IPS-11a (cell line): Measurements from ENCODE around the gene PIK3C2G.
"Not testable (repeated sequence)": the region's sequence is repeated elsewhere in the genome, so short reads cannot be mapped to it uniquely, and the experiment has no call there.

Experiments used
- H3K4me3 ChIP-seq: one replicate; pipeline ENCODE4 v1.5.1; 2013; ENCODE audit warnings: low read depth, low read length, control low read depth

PIK3C2G gene

GRCh38 chr12:18629916-18630315 is 368.6 kb downstream of the PIK3C2G start:
- H3K4me3 ChIP-seq: no peak overlapping the region

DNA sequence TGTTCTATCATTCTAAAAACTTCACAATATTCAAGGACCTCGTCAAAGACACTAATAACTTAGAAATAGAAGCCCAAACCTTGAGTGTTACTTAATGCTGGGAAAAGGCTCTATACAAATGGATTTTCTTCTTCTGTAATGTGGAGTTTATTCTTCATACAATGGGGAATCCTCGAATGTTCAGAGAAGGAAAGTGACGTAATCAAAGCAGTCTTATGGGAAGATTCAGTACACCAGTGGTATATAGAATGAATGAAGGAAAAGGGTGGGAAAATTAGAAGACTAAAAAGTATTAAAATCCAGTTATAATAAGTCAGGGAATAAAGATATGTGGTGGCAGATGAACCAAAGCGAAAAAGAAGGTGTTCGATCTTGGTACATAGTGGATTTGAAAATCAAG is 370.0 kb downstream of the PIK3C2G start:
- H3K4me3 ChIP-seq: no peak overlapping the region

DNA sequence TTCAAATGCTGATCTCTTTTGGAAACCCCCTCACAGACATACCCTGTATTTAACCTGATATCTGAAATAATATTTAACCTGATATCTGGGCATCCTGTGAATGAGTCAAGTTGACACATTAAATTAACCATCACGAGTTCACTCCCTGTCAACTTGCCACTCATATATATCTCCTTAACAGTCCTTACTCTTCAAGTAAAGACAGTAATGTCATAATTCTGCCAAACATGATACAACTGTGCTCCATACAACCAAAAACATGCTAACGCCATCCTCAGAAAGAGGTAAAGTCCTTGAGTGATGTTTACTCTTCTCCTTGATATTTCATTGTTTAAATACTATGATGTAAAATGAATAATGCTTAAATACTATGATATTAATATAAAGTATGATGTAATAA is 371.5 kb downstream of the PIK3C2G start:
- H3K4me3 ChIP-seq: no peak overlapping the region

DNA sequence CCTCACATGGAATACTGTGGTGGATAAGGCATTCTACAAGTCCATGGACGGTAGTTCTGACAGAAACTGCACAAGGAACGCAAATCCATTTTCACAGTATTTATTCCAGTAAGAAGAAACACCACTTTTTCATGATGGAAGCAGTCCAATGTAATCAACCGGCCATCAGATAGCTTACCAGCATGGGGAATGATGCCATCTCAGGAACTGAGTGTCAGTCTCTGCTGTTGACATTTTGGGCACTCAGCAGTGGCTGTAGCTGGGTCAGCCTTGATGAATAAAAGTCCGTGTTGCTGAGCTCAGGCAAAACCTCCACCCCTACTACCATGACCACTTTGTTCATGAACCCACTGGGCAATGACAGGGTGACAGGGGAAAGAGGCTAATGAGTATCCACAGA is 373.1 kb downstream of the PIK3C2G start:
- H3K4me3 ChIP-seq: no peak overlapping the region

DNA sequence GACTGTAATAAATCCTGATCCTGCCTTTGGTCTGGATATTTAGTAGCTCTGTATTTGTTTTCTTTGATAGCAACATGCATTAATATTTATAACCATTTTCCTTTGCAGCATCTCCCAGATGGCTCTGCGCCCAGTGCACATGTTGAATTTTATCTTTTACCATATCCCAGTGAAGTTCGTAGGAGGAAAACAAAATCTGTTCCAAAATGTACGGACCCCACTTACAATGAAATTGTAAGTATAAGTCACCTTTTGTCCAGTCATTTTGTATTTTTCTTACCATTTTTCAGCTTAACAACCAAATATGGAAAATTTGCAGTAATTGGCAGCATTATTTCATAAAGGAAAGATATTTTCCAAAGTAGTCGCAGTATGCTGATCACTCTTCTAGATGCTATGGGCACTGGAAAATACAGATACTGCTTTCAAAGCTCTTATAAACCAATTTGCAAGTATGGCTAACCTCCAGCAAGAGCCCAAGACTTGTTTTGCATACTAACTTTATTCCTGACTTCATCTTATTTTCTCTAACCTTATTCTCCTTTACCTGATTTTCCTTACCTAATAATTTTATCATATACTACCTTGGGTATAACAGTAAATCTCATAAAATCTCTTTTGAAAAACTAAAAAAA is 379.1 kb downstream of the PIK3C2G start:
- no peak overlapping the region for H3K4me3 ChIP-seq

DNA sequence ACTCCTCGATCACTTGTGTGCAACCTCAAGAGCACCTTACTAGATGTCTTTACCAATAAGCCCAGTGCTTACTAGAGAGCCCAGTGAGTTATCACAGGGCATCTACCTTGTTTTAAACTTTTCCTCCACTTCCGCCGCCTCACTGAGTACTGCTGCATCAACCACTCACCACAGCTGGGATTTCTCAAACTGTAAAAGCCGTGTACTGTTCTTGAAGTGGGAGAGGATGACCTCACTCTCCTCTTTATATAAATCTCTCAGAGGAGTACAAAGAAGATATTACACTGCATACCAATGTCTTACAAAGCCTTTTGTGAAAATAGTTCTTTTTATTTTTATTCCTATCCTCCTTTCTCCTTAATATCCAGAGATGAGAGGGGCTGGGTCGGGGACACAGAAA is 382.4 kb downstream of the PIK3C2G start:
- no peak overlapping the region for H3K4me3 ChIP-seq

- no peak overlapping the region for H3K4me3 ChIP-seq
Observed at GRCh38 chr12:18644564-18644963, 383.2 kb downstream of the PIK3C2G start.

DNA sequence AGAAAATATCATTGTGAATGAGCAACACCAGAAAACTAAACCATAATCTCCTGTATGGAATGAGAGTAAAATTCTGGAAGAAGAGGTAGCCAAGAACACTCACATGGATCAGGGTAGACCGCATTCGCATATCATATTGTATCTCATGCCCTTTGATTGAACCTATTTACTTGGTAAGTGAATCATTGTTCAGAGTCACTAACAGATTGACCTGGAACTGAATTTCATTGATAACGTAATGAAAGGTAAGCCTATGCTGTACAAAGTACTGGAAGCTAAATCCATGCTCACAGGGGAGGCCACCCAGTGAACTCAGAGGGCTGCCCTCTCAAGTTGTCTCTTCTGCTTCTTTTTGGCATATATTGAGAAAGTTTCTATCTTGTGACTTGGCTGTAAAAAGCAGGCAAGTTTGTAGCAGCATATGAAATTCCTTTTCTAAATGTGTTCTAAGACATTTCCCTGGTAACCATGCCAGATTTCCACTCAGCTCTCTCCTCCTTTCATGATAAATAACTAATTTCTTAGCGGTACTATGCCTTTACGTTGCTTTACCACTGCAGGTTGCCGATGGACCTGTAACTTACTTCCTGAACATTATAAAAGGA is 385.1 kb downstream of the PIK3C2G start:
- H3K4me3 ChIP-seq: no peak overlapping the region

DNA sequence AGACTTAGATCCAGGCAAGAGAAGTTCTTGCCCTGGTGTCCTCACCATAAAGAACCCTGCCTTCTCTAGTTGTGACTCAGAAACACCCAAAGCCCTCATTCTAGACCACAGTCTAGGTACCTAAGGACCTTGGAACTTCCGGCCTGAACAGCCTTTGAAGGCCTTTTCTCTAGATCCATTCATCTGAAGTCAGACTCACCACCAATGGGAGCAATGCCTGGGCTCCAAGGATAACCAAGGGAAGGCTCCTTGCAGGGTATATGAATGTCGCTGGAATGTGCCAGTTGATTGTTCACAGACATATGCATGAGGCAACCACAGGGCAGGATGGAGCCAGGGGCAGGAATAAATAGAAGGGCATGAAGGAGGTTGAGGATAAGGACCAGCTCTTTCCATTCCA is 390.2 kb downstream of the PIK3C2G start:
- no peak overlapping the region for H3K4me3 ChIP-seq

DNA sequence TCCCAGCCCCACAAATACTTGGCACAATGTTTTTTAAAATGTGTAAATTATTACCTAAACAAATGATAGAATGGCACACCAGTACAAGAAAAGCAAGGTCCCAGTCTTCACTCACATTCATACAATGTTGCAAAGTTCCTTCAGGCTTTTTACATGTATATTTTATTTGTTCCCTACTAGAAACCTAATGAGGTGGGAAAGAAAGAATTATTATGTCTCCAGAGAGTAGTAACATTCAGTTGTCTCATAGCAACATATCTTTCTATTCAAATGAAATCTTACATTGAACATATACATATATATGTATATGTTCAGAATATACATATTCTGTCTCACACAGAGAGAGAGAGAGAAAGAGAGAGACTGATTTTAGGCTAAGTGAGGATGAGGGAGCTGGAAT is 391.3 kb downstream of the PIK3C2G start:
- no peak overlapping the region for H3K4me3 ChIP-seq

- no peak overlapping the region for H3K4me3 ChIP-seq
Observed at GRCh38 chr12:18653465-18653864, 392.1 kb downstream of the PIK3C2G start.

DNA sequence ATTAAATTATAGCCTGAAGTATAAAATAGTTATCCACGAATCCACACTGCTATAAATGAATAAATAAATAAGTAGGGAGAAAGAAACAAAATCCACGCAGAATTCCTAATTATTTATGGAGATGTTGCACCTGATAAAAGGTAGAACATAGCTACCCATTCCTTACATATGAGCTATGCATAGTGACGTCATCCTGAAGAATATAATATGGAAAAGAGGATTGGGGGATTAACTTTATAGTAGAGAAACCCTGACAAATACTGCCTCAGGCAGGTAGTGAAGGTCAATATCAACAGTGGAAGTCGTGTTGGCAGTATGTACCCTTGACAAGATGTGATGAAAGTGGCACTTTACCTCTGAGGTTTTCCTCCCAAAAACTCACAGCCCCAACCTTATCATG is 394.0 kb downstream of the PIK3C2G start:
- H3K4me3 ChIP-seq: no peak overlapping the region

GRCh38 chr12:18658179-18658578 is 396.9 kb downstream of the PIK3C2G start:
- H3K4me3 ChIP-seq: no peak overlapping the region

DNA sequence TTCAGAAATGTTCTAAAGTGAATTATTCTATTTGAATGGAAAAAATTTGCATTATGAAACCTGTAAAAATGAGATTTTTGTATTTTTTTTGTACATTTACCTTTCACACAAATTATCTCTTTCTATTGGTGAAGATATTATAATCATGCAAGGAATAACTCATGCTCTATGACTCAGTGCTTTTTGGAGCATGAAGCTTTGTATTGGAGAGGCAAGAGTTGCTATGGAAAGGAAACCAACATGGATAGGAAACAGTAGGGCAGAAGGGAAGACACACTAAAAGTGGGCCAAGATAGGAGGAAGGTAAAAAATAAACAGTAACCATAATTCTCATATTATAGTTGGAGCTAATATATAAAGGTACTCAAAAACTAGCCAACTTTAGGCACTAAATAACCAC is 397.5 kb downstream of the PIK3C2G start:
- no peak overlapping the region for H3K4me3 ChIP-seq

- H3K4me3 ChIP-seq: no peak overlapping the region
Observed at GRCh38 chr12:18676141-18676540, 414.8 kb downstream of the PIK3C2G start.

- H3K4me3 ChIP-seq: no peak overlapping the region
Observed at GRCh38 chr12:18676996-18677588, 415.8 kb downstream of the PIK3C2G start.

DNA sequence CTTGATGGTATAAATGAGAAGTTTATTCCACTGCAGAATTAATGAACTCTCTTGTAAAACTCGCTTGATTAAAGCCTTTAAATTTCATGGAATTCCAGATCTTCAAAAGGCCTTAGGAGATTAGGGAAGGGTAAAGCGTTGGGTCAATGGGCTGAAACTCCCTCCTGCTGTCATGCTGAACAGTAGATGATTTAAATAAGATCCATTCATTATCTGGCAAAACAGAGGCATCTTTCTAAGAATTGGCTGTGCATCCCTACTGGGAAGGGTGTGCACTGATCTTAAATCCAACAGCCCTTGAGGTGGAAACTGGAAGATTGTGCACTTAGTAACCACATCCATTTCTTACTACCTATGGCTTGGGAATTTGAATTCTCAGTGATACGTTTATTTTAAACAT is 420.5 kb downstream of the PIK3C2G start:
- no peak overlapping the region for H3K4me3 ChIP-seq

- H3K4me3 ChIP-seq: no peak overlapping the region
Observed at GRCh38 chr12:18683327-18684013, 422.2 kb downstream of the PIK3C2G start.

GRCh38 chr12:18684430-18684829 is 423.1 kb downstream of the PIK3C2G start:
- no peak overlapping the region for H3K4me3 ChIP-seq

GRCh38 chr12:18689771-18690170 is 428.5 kb downstream of the PIK3C2G start:
- H3K4me3 ChIP-seq: no peak overlapping the region

GRCh38 chr12:18690653-18691052 is 429.3 kb downstream of the PIK3C2G start:
- H3K4me3 ChIP-seq: no peak overlapping the region

GRCh38 chr12:18693986-18694385 is 432.7 kb downstream of the PIK3C2G start:
- H3K4me3 ChIP-seq: not testable (repeated sequence)
